Mesothelial cell of epicardium (in vitro differentiated cells): Measurements from ENCODE around the gene PROSER2. TPM values are rescaled to one million over a fixed set of nuclear protein-coding genes. Genes with fewer than 3 reads are reported as not detected.

Source experiments
- DNase-seq, 2 experiments: peaks; one replicate each; pipeline ENCODE4 v3.0.0; 2021; ENCODE audit warnings: low spot score in 2 of 2; ENCODE audit not compliant: unreplicated experiment in 2 of 2
- H3K27ac Mint-ChIP-seq: 2 replicates; pipeline ENCODE4 v1.8.0; 2021; ENCODE audit warnings: mixed read lengths
- H3K27me3 Mint-ChIP-seq: 2 replicates; pipeline ENCODE4 v1.8.0; 2021; ENCODE audit warnings: low read depth, mixed read lengths
- H3K36me3 Mint-ChIP-seq: 2 replicates; pipeline ENCODE4 v1.8.0; 2021; ENCODE audit warnings: mixed read lengths
- H3K4me1 Mint-ChIP-seq: 2 replicates; pipeline ENCODE4 v1.8.0; 2021; ENCODE audit warnings: mixed read lengths
- H3K4me3 Mint-ChIP-seq: 2 replicates; pipeline ENCODE4 v1.8.0; 2021; ENCODE audit warnings: mild to moderate bottlenecking, moderate library complexity, mixed read lengths
- H3K9me3 Mint-ChIP-seq: 2 replicates; pipeline ENCODE4 v1.8.0; 2021; ENCODE audit warnings: mixed read lengths
- CTCF ChIP-seq: fragments of 200-600 bp; sonication (generic); IDR thresholded peaks from one replicate; pipeline ENCODE4 v1.5.0; 2021; ENCODE audit warnings: antibody characterized with exemption; ENCODE audit not compliant: unreplicated experiment
- total RNA-seq: library from RNA; stranded (reverse); gene quantifications from 3 replicates; pipeline ENCODE4 v1.2.1, GENCODE V29; 2021

The PROSER2 gene
- total RNA-seq, 1 donor from 2014 or later, result 17.8 TPM

DNA sequence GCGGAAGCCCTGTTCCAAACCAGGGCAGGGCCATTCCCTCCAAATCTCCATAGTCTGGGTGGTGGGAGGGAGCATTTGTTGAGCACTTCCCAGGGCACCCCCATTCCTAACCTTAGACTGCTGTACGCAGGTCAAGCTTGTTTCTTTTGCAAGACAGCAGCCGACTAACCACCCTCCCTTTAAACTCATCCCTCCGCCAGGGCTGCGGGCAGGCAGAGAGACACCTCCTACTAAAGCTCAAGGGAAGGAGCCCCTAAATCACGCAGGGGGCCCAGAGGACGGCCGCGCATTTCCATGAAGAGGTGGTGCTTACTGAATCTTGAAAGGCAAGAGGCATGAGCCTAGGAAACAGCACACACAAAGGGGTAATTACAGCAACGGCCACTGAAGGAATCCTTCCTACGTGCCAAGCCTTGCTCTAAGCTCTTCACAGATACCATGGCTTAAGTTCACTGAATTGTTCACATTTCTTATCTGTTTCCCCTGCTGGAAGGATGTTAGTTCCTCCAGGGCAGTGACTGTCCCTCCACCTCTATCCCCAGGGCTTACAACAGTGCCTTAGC lies 90.0 kb downstream of the PROSER2 start:
- H3K27ac Mint-ChIP-seq, result peak overlapping the region; percentile 88
- H3K9me3 Mint-ChIP-seq, result no peaks in the 10 kb centered on the region
- TF ChIP-seq CTCF, result no peak
- no peaks in the 10 kb centered on the region for H3K27me3 Mint-ChIP-seq
- H3K36me3 Mint-ChIP-seq, result no peaks in the 10 kb centered on the region
- no peak overlapping the region for H3K4me3 Mint-ChIP-seq
- peaks cover 15% of the 10 kb centered on the region for H3K4me1 Mint-ChIP-seq
- DNase-seq, result no peak

GRCh38 chr10:11918384-11918783 lies 95.2 kb downstream of the PROSER2 start:
- DNase-seq, result no peak
- H3K4me3 Mint-ChIP-seq, result no peak overlapping the region
- peaks cover 13% of the 10 kb centered on the region for H3K4me1 Mint-ChIP-seq
- H3K36me3 Mint-ChIP-seq, result peaks cover 27% of the 10 kb centered on the region
- H3K27ac Mint-ChIP-seq, result peak overlapping the region; percentile 88
- no peaks in the 10 kb centered on the region for H3K9me3 Mint-ChIP-seq
- TF ChIP-seq CTCF, result no peak
- no peaks in the 10 kb centered on the region for H3K27me3 Mint-ChIP-seq

DNA sequence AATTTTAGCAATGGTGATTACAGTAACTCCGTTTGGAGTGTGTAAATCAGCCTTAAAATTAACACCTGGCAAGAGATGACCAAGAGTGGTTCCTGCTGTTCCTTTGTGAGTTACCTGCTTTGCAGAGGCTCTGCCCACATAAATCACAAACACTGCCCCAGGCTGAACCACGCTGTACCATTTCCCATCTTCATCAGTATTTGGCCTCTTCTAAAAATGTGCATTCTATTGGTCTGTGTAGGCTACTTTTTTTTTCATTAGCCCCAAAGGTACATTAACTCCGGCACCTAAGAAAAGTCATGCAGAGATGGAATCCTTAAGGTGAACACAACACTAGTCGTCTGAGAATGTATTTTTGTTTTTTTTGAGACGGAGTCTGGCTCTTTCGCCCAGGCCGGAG lies 96.1 kb downstream of the PROSER2 start:
- TF ChIP-seq CTCF, result no peak
- Mint-ChIP-seq H3K4me3 (no peak overlapping the region), H3K27ac (peak overlapping the region; percentile 44), H3K9me3 (no peaks in the 10 kb centered on the region), H3K27me3 (no peaks in the 10 kb centered on the region), H3K4me1 (peaks cover 10% of the 10 kb centered on the region), H3K36me3 (peaks cover 27% of the 10 kb centered on the region)
- no peak for DNase-seq

Other genes starting within 250 kb of the PROSER2 start
- gene USP6NL, start 211.7 kb upstream of the PROSER2 start, total RNA-seq, result 34.8 to 36.4 TPM (median 35.8 TPM) in 3 replicates
- 5.1 to 8.6 TPM (median 5.7 TPM) in 3 replicates for gene ECHDC3, start 81.0 kb upstream of the PROSER2 start, total RNA-seq
- 25.4 to 26.8 TPM (median 26.4 TPM) in 3 replicates for gene UPF2, start 219.5 kb downstream of the PROSER2 start, total RNA-seq
- 22.0 to 22.9 TPM (median 22.9 TPM) in 3 replicates for gene DHTKD1, start 245.6 kb downstream of the PROSER2 start, total RNA-seq